WERI-Rb-1 (cell line): Measurements from ENCODE around the gene ARHGAP24.
"Not testable (repeated sequence)": the region's sequence is repeated elsewhere in the genome, so short reads cannot be mapped to it uniquely, and the experiment has no call there.

ENCODE experiments used
- DNase-seq: peaks from one replicate; pipeline ENCODE4 v3.0.0-alpha.2; 2020
- H3K27ac ChIP-seq: fragments of 250-450 bp; sonication (Bioruptor Pico); 2 replicates; pipeline ENCODE4 v1.5.1; 2020; ENCODE audit warnings: mild to moderate bottlenecking, moderate library complexity
- H3K27me3 ChIP-seq: fragments of 250-450 bp; sonication (Bioruptor Pico); 2 replicates; pipeline ENCODE4 v1.5.1; 2021; ENCODE audit warnings: mild to moderate bottlenecking, low read depth, moderate library complexity; ENCODE audit not compliant: insufficient read depth, severe bottlenecking
- H3K36me3 ChIP-seq: fragments of 250-450 bp; sonication (Bioruptor Pico); 2 replicates; pipeline ENCODE4 v1.5.1; 2020; ENCODE audit warnings: mild to moderate bottlenecking, moderate library complexity
- H3K4me3 ChIP-seq: 2 replicates; pipeline ENCODE4 v1.5.1; 2011; ENCODE audit warnings: low read depth, mild to moderate bottlenecking, control low read depth, low read length
- H3K9me3 ChIP-seq: fragments of 250-450 bp; sonication (Bioruptor Pico); 2 replicates; pipeline ENCODE4 v1.5.1; 2021; ENCODE audit warnings: mild to moderate bottlenecking, moderate library complexity; ENCODE audit not compliant: severe bottlenecking
- TF ChIP-seq, protein P1 (sequence below): IDR thresholded peaks from 2 replicates; pipeline ENCODE4 v1.5.1; 2011; ENCODE audit warnings: low read depth, mild to moderate bottlenecking, control low read depth, inconsistent platforms, low read length

Gene ARHGAP24

DNA sequence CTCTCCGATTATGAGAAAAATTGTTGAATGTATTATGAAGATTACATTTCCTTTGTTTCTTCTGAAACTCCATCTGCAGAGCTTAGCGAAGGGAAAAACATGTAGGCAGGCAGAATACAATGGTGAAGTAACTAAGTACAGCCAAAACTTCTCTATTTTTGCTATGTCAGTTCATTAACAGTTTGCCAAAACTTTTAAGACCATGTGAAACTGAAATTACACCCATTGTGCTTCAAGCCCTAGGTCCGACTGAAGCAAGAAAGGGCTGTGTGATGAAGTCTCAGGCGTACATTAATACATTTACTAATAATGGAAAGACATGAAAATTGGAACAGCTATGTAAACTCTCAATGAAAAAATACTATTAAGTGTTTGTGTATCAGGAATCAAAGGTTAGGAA, 486.9 kb downstream of the ARHGAP24 start:
- H3K4me3 ChIP-seq = no peak overlapping the region
- TF ChIP-seq, protein P1, sequence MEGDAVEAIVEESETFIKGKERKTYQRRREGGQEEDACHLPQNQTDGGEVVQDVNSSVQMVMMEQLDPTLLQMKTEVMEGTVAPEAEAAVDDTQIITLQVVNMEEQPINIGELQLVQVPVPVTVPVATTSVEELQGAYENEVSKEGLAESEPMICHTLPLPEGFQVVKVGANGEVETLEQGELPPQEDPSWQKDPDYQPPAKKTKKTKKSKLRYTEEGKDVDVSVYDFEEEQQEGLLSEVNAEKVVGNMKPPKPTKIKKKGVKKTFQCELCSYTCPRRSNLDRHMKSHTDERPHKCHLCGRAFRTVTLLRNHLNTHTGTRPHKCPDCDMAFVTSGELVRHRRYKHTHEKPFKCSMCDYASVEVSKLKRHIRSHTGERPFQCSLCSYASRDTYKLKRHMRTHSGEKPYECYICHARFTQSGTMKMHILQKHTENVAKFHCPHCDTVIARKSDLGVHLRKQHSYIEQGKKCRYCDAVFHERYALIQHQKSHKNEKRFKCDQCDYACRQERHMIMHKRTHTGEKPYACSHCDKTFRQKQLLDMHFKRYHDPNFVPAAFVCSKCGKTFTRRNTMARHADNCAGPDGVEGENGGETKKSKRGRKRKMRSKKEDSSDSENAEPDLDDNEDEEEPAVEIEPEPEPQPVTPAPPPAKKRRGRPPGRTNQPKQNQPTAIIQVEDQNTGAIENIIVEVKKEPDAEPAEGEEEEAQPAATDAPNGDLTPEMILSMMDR = no peak
- H3K36me3 ChIP-seq = no peaks in the 10 kb centered on the region
- no peaks in the 10 kb centered on the region for H3K27me3 ChIP-seq
- no peak for DNase-seq
- H3K9me3 ChIP-seq = no peaks in the 10 kb centered on the region
- H3K27ac ChIP-seq = no peak overlapping the region

DNA sequence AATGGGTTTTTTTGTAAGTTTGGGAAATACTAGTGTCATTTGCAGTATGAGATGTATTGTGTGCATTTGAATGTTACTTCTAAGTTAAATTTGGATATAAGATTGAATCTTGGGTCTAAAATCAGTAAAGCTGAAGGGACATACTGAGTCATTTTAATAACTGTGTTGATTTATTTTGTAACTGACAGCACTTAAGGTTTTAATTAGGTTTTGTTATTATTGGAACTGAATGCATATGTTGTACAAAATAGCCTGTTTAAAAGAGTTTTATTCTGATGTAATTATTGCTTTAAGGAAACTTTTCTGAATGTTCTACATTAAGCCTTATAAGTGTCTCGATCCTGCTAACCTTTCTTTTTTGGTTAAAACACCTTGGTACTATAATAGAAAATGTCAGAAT, 488.3 kb downstream of the ARHGAP24 start:
- Histone ChIP-seq H3K36me3 (no peaks in the 10 kb centered on the region), H3K27ac (no peak overlapping the region), H3K9me3 (no peaks in the 10 kb centered on the region)

DNA sequence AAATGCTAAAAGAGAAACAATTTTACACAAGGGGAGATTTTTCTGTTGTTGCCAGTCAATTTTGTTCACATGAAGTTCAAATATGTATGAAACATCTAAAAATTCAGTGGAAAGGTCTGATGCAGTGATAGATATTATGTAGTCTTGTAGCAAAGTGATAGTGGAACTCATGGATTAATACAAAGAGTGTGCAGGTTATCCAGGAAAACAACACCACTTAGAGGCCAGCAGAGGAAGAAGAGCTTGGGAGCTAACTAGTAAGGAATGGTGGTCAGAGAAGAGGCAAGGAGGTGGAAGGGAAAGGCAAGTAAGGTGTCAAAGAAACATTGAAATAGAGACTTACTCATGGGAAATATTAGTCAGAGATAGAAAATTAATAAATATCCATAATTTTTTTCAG, 489.3 kb downstream of the ARHGAP24 start:
- TF ChIP-seq, protein P1 = 0 out of 2 replicates have a peak, but pooled peaks have one; percentile 1
- no peak for DNase-seq

More for the DNA sequence above, 488.3 kb downstream of the ARHGAP24 start:
- TF ChIP-seq, protein P1 = no peak
- no peak for DNase-seq
- Histone ChIP-seq H3K27me3 (no peaks in the 10 kb centered on the region), H3K4me3 (no peak overlapping the region)

DNA sequence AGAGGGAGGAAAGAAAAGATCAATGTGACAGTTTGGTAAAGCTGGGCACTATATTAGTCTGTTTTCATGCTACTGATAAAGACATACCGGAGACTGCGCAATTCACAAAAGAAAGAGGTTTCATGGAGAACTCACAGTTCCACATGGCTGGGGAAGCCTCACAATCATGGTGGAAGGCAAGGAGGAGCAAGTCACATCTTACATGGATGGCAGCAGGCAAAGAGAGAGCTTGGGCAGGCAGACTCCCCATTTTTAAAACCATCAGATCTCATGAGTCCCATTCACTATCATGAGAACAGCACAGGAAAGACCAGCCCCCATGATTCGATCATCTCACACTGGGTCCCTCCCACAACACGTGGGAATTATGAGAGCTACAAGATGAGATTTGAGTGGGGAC, 490.1 kb downstream of the ARHGAP24 start:
- not testable (repeated sequence) for H3K36me3 ChIP-seq, H3K4me3 ChIP-seq, DNase-seq, H3K9me3 ChIP-seq, H3K27me3 ChIP-seq, H3K27ac ChIP-seq

More for the DNA sequence above, 489.3 kb downstream of the ARHGAP24 start:
- no peak overlapping the region for H3K27ac ChIP-seq
- H3K9me3 ChIP-seq = no peaks in the 10 kb centered on the region
- H3K4me3 ChIP-seq = no peak overlapping the region
- H3K27me3 ChIP-seq = no peaks in the 10 kb centered on the region
- no peaks in the 10 kb centered on the region for H3K36me3 ChIP-seq

DNA sequence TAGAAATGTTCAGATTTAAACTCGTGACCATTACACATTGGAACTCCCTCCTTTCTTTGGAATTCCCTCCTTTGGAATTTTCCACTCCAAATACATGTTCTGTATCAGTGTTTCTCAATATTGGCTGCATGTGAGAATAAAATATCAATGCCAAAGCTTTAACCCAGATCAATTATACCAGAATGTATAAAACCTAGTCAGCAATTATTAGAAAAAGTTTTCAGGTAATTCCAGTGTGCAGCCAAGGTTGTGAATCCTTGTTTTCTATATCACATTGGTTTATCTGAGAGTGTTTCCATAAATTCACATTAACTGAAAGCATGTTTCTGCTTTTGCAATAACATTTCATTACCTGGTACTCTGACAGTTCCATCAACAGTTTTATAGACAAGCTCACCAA, 490.6 kb downstream of the ARHGAP24 start:
- H3K27ac ChIP-seq = no peak overlapping the region
- no peaks in the 10 kb centered on the region for H3K9me3 ChIP-seq
- no peak for DNase-seq
- H3K4me3 ChIP-seq = no peak overlapping the region
- H3K27me3 ChIP-seq = no peaks in the 10 kb centered on the region
- no peaks in the 10 kb centered on the region for H3K36me3 ChIP-seq
- TF ChIP-seq, protein P1 = no peak

DNA sequence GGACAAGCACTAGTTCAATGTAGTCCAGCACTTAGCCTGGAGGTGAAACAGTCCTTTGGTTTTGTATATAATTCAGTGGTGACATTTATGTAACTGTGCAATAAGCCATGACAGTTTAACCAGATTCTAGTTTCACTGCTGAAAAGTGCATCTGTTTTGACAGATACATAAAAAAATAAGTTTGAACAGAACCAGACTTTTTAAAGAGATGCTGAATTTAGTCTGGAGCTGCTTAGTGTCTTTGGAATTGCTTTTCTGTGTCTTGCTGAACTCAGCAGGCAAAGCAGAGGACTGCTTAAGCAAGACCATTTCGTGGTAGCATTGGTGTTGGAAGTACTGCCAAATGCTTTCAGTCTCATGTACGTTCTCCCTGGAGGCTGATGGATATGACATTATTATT, 491.4 kb downstream of the ARHGAP24 start:
- Histone ChIP-seq H3K4me3 (no peak overlapping the region), H3K27ac (no peak overlapping the region), H3K36me3 (no peaks in the 10 kb centered on the region), H3K9me3 (no peaks in the 10 kb centered on the region), H3K27me3 (no peaks in the 10 kb centered on the region)
- TF ChIP-seq, protein P1 = no peak
- no peak for DNase-seq
